ENCODE data around the gene PPP1R13L. TPM values are rescaled to one million over a fixed set of nuclear protein-coding genes. Genes with fewer than 3 reads are reported as not detected.

Gene PPP1R13L
- polyA plus RNA-seq, 3 donors = 6.1 to 14.7 (median 7.9) TPM

- no peak for DNase-seq (ENCODE audit: extremely low read depth in 1 of 11, low read depth in 9 of 11, low spot score in 4 of 11)
Observed at GRCh38 chr19:45391871-45392665, 12.8 kb downstream of the PPP1R13L start.

GRCh38 chr19:45391346-45391745, 13.5 kb downstream of the PPP1R13L start:
- no peak for DNase-seq (ENCODE audit: extremely low read depth in 1 of 11, low read depth in 9 of 11, low spot score in 4 of 11)

- no peak for DNase-seq (ENCODE audit: extremely low read depth in 1 of 11, low read depth in 9 of 11, low spot score in 4 of 11)
Observed at GRCh38 chr19:45385392-45386221, 19.3 kb downstream of the PPP1R13L start.

- no peak for DNase-seq (ENCODE audit: extremely low read depth in 1 of 11, low read depth in 9 of 11, low spot score in 4 of 11)
Observed at GRCh38 chr19:45382426-45382825, 22.4 kb downstream of the PPP1R13L start.

- DNase-seq (ENCODE audit: extremely low read depth in 1 of 11, low read depth in 9 of 11, low spot score in 4 of 11) = no peak
Observed at GRCh38 chr19:45380107-45380506, 24.8 kb downstream of the PPP1R13L start.

GRCh38 chr19:45376045-45376724, 28.7 kb downstream of the PPP1R13L start:
- DNase-seq (ENCODE audit: extremely low read depth in 1 of 11, low read depth in 9 of 11, low spot score in 4 of 11) = peak in 7 of 11 donors; percentile 30 to 74 (median 58)

GRCh38 chr19:45370410-45371204, 34.3 kb downstream of the PPP1R13L start, which contains the start of gene ERCC2:
ERCC2 (minus strand) TSS chr19:45370573; CDS start chr19:45370540, 33 bp downstream.
- peak; percentile 97 to 100 (median 99) for DNase-seq (ENCODE audit: extremely low read depth in 1 of 11, low read depth in 9 of 11, low spot score in 4 of 11)

- no peak for DNase-seq (ENCODE audit: extremely low read depth in 1 of 11, low read depth in 9 of 11, low spot score in 4 of 11)
Observed at GRCh38 chr19:45368737-45369340, 36.0 kb downstream of the PPP1R13L start.

GRCh38 chr19:45368127-45368526, 36.7 kb downstream of the PPP1R13L start:
- no peak for DNase-seq (ENCODE audit: extremely low read depth in 1 of 11, low read depth in 9 of 11, low spot score in 4 of 11)

GRCh38 chr19:45364696-45365095, 40.2 kb downstream of the PPP1R13L start:
- DNase-seq (ENCODE audit: extremely low read depth in 1 of 11, low read depth in 9 of 11, low spot score in 4 of 11) = no peak

GRCh38 chr19:45363861-45364459, 40.9 kb downstream of the PPP1R13L start:
- DNase-seq (ENCODE audit: extremely low read depth in 1 of 11, low read depth in 9 of 11, low spot score in 4 of 11) = no peak

- no peak for DNase-seq (ENCODE audit: extremely low read depth in 1 of 11, low read depth in 9 of 11, low spot score in 4 of 11)
Observed at GRCh38 chr19:45362291-45362690, 42.6 kb downstream of the PPP1R13L start.

GRCh38 chr19:45361608-45362007, 43.3 kb downstream of the PPP1R13L start:
- no peak for DNase-seq (ENCODE audit: extremely low read depth in 1 of 11, low read depth in 9 of 11, low spot score in 4 of 11)

- no peak for DNase-seq (ENCODE audit: extremely low read depth in 1 of 11, low read depth in 9 of 11, low spot score in 4 of 11)
Observed at GRCh38 chr19:45358213-45358792, 46.6 kb downstream of the PPP1R13L start.

GRCh38 chr19:45357445-45357783, 47.5 kb downstream of the PPP1R13L start:
- no peak for DNase-seq (ENCODE audit: extremely low read depth in 1 of 11, low read depth in 9 of 11, low spot score in 4 of 11)

- no peak for DNase-seq (ENCODE audit: extremely low read depth in 1 of 11, low read depth in 9 of 11, low spot score in 4 of 11)
Observed at GRCh38 chr19:45356760-45357444, 48.0 kb downstream of the PPP1R13L start.

- DNase-seq (ENCODE audit: extremely low read depth in 1 of 11, low read depth in 9 of 11, low spot score in 4 of 11) = no peak
Observed at GRCh38 chr19:45355910-45356309, 49.0 kb downstream of the PPP1R13L start.

All from renal cortex interstitium (tissue), 11 donors.